Calu3 (cell line): Measurements from ENCODE around the gene GPRASP2. TPM values are rescaled to one million over a fixed set of nuclear protein-coding genes. Genes with fewer than 3 reads are reported as not detected.

Source experiments
- BruUV-seq: library from RNA; stranded (reverse); fragments of 400-500 nt; replicated peaks from 2 replicates; lab custom pipeline; 2021; lab: Mats Ljungman, UMichigan
- CTCF ChIA-PET: fragments of 300-600 bp; sonication (Branson Sonifier 250); formaldehyde crosslinking; loops from one replicate; lab custom pipeline; 2022; ENCODE audit warnings: antibody characterized with exemption; lab: Charles Lee
- DNase-seq: peaks from one replicate; pipeline ENCODE4 v3.0.0; 2022
- H3K27ac Mint-ChIP-seq: one replicate; pipeline ENCODE4 v1.8.0; 2022; ENCODE audit warnings: mixed read lengths; ENCODE audit not compliant: unreplicated experiment
- H3K27me3 Mint-ChIP-seq: one replicate; pipeline ENCODE4 v1.8.0; 2022; ENCODE audit warnings: mixed read lengths; ENCODE audit not compliant: unreplicated experiment
- H3K36me3 Mint-ChIP-seq: one replicate; pipeline ENCODE4 v1.8.0; 2022; ENCODE audit warnings: mild to moderate bottlenecking, moderate library complexity, mixed read lengths; ENCODE audit not compliant: insufficient read depth, unreplicated experiment
- H3K4me1 Mint-ChIP-seq: one replicate; pipeline ENCODE4 v1.8.0; 2022; ENCODE audit warnings: mild to moderate bottlenecking, low read depth, mixed read lengths; ENCODE audit not compliant: unreplicated experiment
- H3K4me3 Mint-ChIP-seq: one replicate; pipeline ENCODE4 v1.8.0; 2022; ENCODE audit warnings: mild to moderate bottlenecking, low read depth, moderate library complexity, mixed read lengths; ENCODE audit not compliant: unreplicated experiment
- H3K9me3 Mint-ChIP-seq: one replicate; pipeline ENCODE4 v1.8.0; 2022; ENCODE audit warnings: low read depth, mixed read lengths; ENCODE audit not compliant: unreplicated experiment
- intact Hi-C: fragments of 100-400 bp; cut with micrococcal nuclease; formaldehyde crosslinking; loops from one replicate; pipeline ENCODE4 v1.10.0; 2022; ENCODE audit not compliant: unreplicated experiment
- total RNA-seq: library from RNA; stranded (reverse); gene quantifications from 2 replicates; pipeline ENCODE4 v1.2.3, GENCODE V29; 2022
- TF ChIP-seq, protein P1 (sequence below): fragments of 200-600 bp; IDR thresholded peaks from one replicate; pipeline ENCODE4 v1.8.0; 2022; ENCODE audit warnings: antibody characterized with exemption; ENCODE audit not compliant: unreplicated experiment

The GPRASP2 gene
- total RNA-seq, 1 experiment from 2014 or later = 9.0 TPM

DNA sequence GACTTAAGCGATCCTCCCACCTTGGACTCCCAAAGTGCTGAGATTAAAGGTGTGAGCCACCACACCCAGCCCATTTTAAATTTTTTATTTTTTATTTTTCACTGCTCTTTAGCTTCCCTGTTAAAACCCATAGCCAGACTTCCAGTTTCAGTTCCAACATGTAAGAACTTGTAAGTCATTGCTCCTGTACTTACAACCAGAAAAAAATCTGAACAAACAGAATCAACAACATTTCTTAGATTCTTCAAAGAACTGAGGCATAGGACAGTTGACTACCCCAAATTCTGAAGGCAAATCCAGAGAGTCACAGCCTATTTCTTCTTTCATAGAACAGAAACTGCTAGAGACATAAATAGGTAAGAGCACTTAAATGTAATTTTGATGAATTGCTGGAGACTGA is 16.4 kb downstream of the GPRASP2 start:
- intact Hi-C loops = no loop called here
- Mint-ChIP-seq H3K27me3 (no peaks in the 10 kb centered on the region), H3K4me1 (no peaks in the 10 kb centered on the region), H3K27ac (no peak overlapping the region), H3K4me3 (no peak overlapping the region), H3K36me3 (no peaks in the 10 kb centered on the region), H3K9me3 (no peaks in the 10 kb centered on the region)
- TF ChIP-seq, protein P1, sequence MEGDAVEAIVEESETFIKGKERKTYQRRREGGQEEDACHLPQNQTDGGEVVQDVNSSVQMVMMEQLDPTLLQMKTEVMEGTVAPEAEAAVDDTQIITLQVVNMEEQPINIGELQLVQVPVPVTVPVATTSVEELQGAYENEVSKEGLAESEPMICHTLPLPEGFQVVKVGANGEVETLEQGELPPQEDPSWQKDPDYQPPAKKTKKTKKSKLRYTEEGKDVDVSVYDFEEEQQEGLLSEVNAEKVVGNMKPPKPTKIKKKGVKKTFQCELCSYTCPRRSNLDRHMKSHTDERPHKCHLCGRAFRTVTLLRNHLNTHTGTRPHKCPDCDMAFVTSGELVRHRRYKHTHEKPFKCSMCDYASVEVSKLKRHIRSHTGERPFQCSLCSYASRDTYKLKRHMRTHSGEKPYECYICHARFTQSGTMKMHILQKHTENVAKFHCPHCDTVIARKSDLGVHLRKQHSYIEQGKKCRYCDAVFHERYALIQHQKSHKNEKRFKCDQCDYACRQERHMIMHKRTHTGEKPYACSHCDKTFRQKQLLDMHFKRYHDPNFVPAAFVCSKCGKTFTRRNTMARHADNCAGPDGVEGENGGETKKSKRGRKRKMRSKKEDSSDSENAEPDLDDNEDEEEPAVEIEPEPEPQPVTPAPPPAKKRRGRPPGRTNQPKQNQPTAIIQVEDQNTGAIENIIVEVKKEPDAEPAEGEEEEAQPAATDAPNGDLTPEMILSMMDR = no peak
- DNase-seq = no peak
- BruUV-seq = no TSS peak
- CTCF ChIA-PET = no interaction called here

DNA sequence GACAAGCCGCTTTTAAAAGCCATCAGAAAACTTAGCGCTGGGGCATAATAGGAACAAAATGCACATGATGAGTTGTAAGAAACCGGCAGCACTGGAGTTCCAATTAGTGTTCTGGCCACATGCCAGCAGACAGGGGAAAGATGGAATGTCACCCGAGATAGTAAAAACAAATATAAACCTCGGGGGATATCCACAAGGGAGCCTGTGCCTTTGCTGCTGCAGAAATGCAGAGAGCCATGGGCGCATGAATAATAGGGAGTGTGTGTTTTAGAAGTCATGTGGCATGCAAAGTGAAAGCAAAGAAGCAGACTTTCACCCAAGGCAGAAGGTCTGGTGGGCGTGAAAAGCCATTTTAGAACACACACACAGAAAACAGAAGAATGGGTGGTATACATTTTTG is 27.4 kb downstream of the GPRASP2 start:
- CTCF ChIA-PET = no interaction called here
- TF ChIP-seq, protein P1 = no peak
- no peak overlapping the region for H3K27ac Mint-ChIP-seq
- intact Hi-C loops = no loop called here
- no peaks in the 10 kb centered on the region for H3K4me1 Mint-ChIP-seq
- DNase-seq = no peak
- H3K9me3 Mint-ChIP-seq = no peaks in the 10 kb centered on the region
- H3K36me3 Mint-ChIP-seq = no peaks in the 10 kb centered on the region
- no peaks in the 10 kb centered on the region for H3K27me3 Mint-ChIP-seq
- BruUV-seq = no TSS peak
- no peak overlapping the region for H3K4me3 Mint-ChIP-seq

DNA sequence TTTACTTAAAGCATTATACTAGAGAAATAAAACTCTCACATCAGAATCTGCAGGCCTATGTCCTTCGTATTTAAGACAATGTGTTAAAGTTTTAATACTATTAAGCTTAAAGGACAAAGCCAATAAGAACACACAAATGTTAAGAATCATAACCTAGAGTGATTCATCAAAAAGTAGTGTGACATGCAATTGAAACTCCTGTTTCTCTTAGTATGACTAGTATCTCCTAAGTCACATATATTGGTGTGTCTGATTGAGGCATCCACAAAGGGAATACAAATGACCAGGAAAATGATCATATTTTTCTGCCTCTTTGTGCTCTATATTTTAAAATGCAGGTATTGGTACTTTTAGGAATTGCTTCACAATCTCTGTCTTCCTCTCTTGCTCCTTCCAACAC is 32.1 kb downstream of the GPRASP2 start:
- no peak for DNase-seq
- no TSS peak for BruUV-seq
- no peaks in the 10 kb centered on the region for H3K27me3 Mint-ChIP-seq
- TF ChIP-seq, protein P1 = no peak
- H3K9me3 Mint-ChIP-seq = no peaks in the 10 kb centered on the region
- intact Hi-C loops = no loop called here
- H3K36me3 Mint-ChIP-seq = peaks cover 10% of the 10 kb centered on the region
- CTCF ChIA-PET = no interaction called here
- H3K4me3 Mint-ChIP-seq = no peak overlapping the region
- H3K27ac Mint-ChIP-seq = no peak overlapping the region
- no peaks in the 10 kb centered on the region for H3K4me1 Mint-ChIP-seq

DNA sequence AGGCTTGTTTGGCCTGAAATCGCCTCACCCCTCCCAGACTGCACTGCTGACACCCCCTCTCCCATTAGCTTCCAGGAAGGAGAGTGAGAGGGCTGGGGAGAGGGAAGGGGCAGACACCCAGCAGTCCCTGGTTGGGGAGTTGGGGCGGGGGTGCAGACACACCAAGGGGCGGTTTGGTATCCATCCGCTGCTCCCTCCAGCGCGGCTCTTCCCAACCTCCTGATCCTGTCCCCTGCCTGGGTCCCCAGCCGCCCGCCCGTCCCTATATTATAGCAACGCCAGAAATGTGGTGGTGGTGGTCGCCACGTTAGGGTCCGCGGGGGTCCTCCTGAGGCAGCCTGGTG is 33.2 kb downstream of the GPRASP2 start:
- CTCF ChIA-PET = no interaction called here
- peaks cover 10% of the 10 kb centered on the region for H3K36me3 Mint-ChIP-seq
- H3K4me3 Mint-ChIP-seq = peak overlapping the region; percentile 83
- TF ChIP-seq, protein P1 = no peak
- H3K4me1 Mint-ChIP-seq = no peaks in the 10 kb centered on the region
- peak overlapping the region; percentile 56 for H3K27ac Mint-ChIP-seq
- no peaks in the 10 kb centered on the region for H3K27me3 Mint-ChIP-seq
- no TSS peak for BruUV-seq
- no peak for DNase-seq
- H3K9me3 Mint-ChIP-seq = no peaks in the 10 kb centered on the region
- intact Hi-C loops = no loop called here
